ENCODE results near the gene PPP1R2.

PPP1R2 gene

DNA sequence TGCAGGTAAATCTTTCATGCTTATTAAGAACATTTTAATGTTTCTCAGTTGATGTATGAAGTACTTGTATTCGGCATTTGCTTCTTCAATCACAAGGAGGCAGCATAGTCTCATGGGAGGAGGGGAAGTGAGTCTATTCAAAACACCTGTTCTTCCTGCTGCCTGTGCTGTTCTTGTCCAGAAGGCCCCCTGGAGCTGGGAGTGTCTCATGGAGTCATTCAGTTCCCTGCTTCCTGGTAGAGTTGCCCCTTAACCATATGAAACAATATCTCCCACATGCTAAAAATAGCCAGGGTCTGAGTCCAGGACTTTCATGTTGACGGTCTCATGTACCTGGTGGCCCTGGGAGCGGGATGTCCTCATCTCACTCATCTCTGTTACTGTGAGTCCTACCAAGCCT, 15.5 kb upstream of the PPP1R2 start:
- H3K18ac ChIP-seq (ENCODE audit: low read length) = no peak overlapping the region
- H2BK5ac ChIP-seq (ENCODE audit: low read depth, low read length, poor library complexity) = no peak overlapping the region
- no peak overlapping the region for H4K91ac ChIP-seq (ENCODE audit: low read depth, low read length)
- no peak overlapping the region for H3K23ac ChIP-seq (ENCODE audit: low read length)
- peak in 1 of 2 donors; percentile 47 for DNase-seq
- H3K9ac ChIP-seq (ENCODE audit: low read length) = no peak overlapping the region
- WGBS (ENCODE audit: extremely low coverage, insufficient coverage, insufficient read length) = no CpG with 5 or more reads among the region's 3 CpGs
- no peak overlapping the region for H2BK120ac ChIP-seq (ENCODE audit: insufficient read depth, low read length, poor library complexity)
- no peaks in the 10 kb centered on the region for H3K9me3 ChIP-seq (ENCODE audit: insufficient read depth, low read depth, low read length)
- no peaks in the 10 kb centered on the region for H3K79me1 ChIP-seq (ENCODE audit: low read length)
- no peak overlapping the region for H4K12ac ChIP-seq (ENCODE audit: low read depth, low read length)
- peaks cover 0 to under 1% of the 10 kb centered on the region in 2 experiments for H3K4me1 ChIP-seq (ENCODE audit: control insufficient read depth in 1 of 2, insufficient read depth in 2 of 2, low read length in 2 of 2)
- H3K79me2 ChIP-seq (ENCODE audit: control insufficient read depth, insufficient read depth, low read length, poor library complexity) = no peaks in the 10 kb centered on the region
- no peak overlapping the region for H4K8ac ChIP-seq (ENCODE audit: low read depth, low read length)
- H2AK5ac ChIP-seq (ENCODE audit: low read length) = no peak overlapping the region
- no peak overlapping the region for H3K4ac ChIP-seq (ENCODE audit: low read depth, low read length)
- H3K27ac ChIP-seq (ENCODE audit: low read depth, low read length) = no peak overlapping the region
- H3K4me3 ChIP-seq (ENCODE audit: low read depth, low read length) = no peak overlapping the region
- no peak overlapping the region for H3K14ac ChIP-seq (ENCODE audit: low read length)
- no peaks in the 10 kb centered on the region for H3K27me3 ChIP-seq (ENCODE audit: insufficient read depth, low read length)
- H3K36me3 ChIP-seq (ENCODE audit: control insufficient read depth in 1 of 2, insufficient read depth in 2 of 2, low read length in 2 of 2) = no peaks in the 10 kb centered on the region
- H2BK12ac ChIP-seq (ENCODE audit: low read length) = no peak overlapping the region
- no peak overlapping the region for H3K4me2 ChIP-seq (ENCODE audit: low read length)
- H2AFZ ChIP-seq (ENCODE audit: insufficient read depth, low read length, poor library complexity) = no peak overlapping the region

- no peak overlapping the region for H2BK5ac ChIP-seq (ENCODE audit: low read depth, low read length, poor library complexity)
- H2AFZ ChIP-seq (ENCODE audit: insufficient read depth, low read length, poor library complexity) = no peak overlapping the region
- H3K18ac ChIP-seq (ENCODE audit: low read length) = no peak overlapping the region
- H3K9ac ChIP-seq (ENCODE audit: low read length) = no peak overlapping the region
- H3K4me1 ChIP-seq (ENCODE audit: control insufficient read depth in 1 of 2, insufficient read depth in 2 of 2, low read length in 2 of 2) = peaks cover 2 to 4% of the 10 kb centered on the region in 2 experiments
- H3K9me3 ChIP-seq (ENCODE audit: insufficient read depth, low read depth, low read length) = no peaks in the 10 kb centered on the region
- no peaks in the 10 kb centered on the region for H3K27me3 ChIP-seq (ENCODE audit: insufficient read depth, low read length)
- no peaks in the 10 kb centered on the region for H3K36me3 ChIP-seq (ENCODE audit: control insufficient read depth in 1 of 2, insufficient read depth in 2 of 2, low read length in 2 of 2)
- no peaks in the 10 kb centered on the region for H3K79me2 ChIP-seq (ENCODE audit: control insufficient read depth, insufficient read depth, low read length, poor library complexity)
- no peak overlapping the region for H2BK12ac ChIP-seq (ENCODE audit: low read length)
- no peak overlapping the region for H3K4me3 ChIP-seq (ENCODE audit: low read depth, low read length)
- no peak overlapping the region for H3K4ac ChIP-seq (ENCODE audit: low read depth, low read length)
- DNase-seq = no peak
- H3K27ac ChIP-seq (ENCODE audit: low read depth, low read length) = no peak overlapping the region
- no peaks in the 10 kb centered on the region for H3K79me1 ChIP-seq (ENCODE audit: low read length)
- H4K12ac ChIP-seq (ENCODE audit: low read depth, low read length) = no peak overlapping the region
- no peak overlapping the region for H4K8ac ChIP-seq (ENCODE audit: low read depth, low read length)
- WGBS (ENCODE audit: extremely low coverage, insufficient coverage, insufficient read length) = no CpG with 5 or more reads among the region's 4 CpGs
- H2BK120ac ChIP-seq (ENCODE audit: insufficient read depth, low read length, poor library complexity) = no peak overlapping the region
- H2AK5ac ChIP-seq (ENCODE audit: low read length) = no peak overlapping the region
- H3K4me2 ChIP-seq (ENCODE audit: low read length) = no peak overlapping the region
- no peak overlapping the region for H4K91ac ChIP-seq (ENCODE audit: low read depth, low read length)
- no peak overlapping the region for H3K23ac ChIP-seq (ENCODE audit: low read length)
- H3K14ac ChIP-seq (ENCODE audit: low read length) = no peak overlapping the region
Measured at GRCh38 chr3:195557322-195557721, 14.2 kb upstream of the PPP1R2 start.

DNA sequence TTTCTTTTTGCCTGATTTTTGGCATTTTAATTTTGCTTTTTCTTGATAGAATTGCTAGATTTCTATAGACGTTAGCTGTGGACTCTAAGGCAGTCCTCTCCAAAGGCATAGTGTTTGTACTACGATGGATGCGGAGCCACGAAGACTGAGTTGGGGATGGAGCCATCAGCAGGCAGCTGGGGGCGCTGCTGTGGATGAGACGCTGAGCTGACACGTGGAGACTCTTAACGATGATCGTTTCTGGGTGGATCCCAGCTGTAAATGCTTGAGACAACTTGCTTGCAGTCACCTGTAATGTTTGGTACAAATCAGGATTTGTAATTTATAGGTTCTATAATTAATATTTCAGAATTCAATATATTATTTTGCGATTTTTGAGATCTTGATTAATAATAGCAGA, 13.3 kb upstream of the PPP1R2 start:
- WGBS (ENCODE audit: extremely low coverage, insufficient coverage, insufficient read length) = no CpG with 5 or more reads among the region's 10 CpGs
- H3K4me3 ChIP-seq (ENCODE audit: low read depth, low read length) = no peak overlapping the region
- no peak overlapping the region for H2BK5ac ChIP-seq (ENCODE audit: low read depth, low read length, poor library complexity)
- H2BK12ac ChIP-seq (ENCODE audit: low read length) = no peak overlapping the region
- DNase-seq = peak in 1 of 2 donors; percentile 38
- H4K91ac ChIP-seq (ENCODE audit: low read depth, low read length) = no peak overlapping the region
- H3K27ac ChIP-seq (ENCODE audit: low read depth, low read length) = no peak overlapping the region
- H3K23ac ChIP-seq (ENCODE audit: low read length) = no peak overlapping the region
- no peaks in the 10 kb centered on the region for H3K27me3 ChIP-seq (ENCODE audit: insufficient read depth, low read length)
- H3K14ac ChIP-seq (ENCODE audit: low read length) = no peak overlapping the region
- no peak overlapping the region for H4K12ac ChIP-seq (ENCODE audit: low read depth, low read length)
- no peaks in the 10 kb centered on the region for H3K36me3 ChIP-seq (ENCODE audit: control insufficient read depth in 1 of 2, insufficient read depth in 2 of 2, low read length in 2 of 2)
- no peak overlapping the region for H3K4ac ChIP-seq (ENCODE audit: low read depth, low read length)
- no peak overlapping the region for H3K9ac ChIP-seq (ENCODE audit: low read length)
- no peak overlapping the region for H4K8ac ChIP-seq (ENCODE audit: low read depth, low read length)
- peaks cover 3% of the 10 kb centered on the region for H3K79me1 ChIP-seq (ENCODE audit: low read length)
- H2AFZ ChIP-seq (ENCODE audit: insufficient read depth, low read length, poor library complexity) = no peak overlapping the region
- no peaks in the 10 kb centered on the region for H3K79me2 ChIP-seq (ENCODE audit: control insufficient read depth, insufficient read depth, low read length, poor library complexity)
- H2BK120ac ChIP-seq (ENCODE audit: insufficient read depth, low read length, poor library complexity) = no peak overlapping the region
- H3K4me2 ChIP-seq (ENCODE audit: low read length) = no peak overlapping the region
- no peak overlapping the region for H2AK5ac ChIP-seq (ENCODE audit: low read length)
- H3K18ac ChIP-seq (ENCODE audit: low read length) = no peak overlapping the region
- no peaks in the 10 kb centered on the region for H3K9me3 ChIP-seq (ENCODE audit: insufficient read depth, low read depth, low read length)
- peaks cover 10 to 11% of the 10 kb centered on the region in 2 experiments for H3K4me1 ChIP-seq (ENCODE audit: control insufficient read depth in 1 of 2, insufficient read depth in 2 of 2, low read length in 2 of 2)

DNA sequence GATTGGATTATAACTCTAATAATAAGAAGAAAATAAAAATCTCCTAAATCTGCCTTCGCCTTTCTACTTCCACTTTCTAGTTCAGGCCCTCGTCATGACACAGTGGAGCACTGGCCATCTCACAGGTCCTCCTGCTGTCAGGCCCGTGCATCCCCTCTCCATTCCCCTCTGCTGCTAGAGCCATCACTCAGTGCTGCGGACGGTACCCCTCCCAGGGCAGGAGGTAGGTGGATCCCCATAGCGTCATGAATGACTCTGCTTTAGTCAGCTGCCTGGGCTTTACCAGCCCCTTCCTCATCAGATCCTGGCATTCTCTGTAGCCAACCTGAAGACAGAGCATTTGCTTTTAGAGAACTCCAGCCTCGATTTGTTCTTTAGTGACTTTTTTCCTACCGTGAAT, 12.0 kb upstream of the PPP1R2 start:
- no peaks in the 10 kb centered on the region for H3K36me3 ChIP-seq (ENCODE audit: control insufficient read depth in 1 of 2, insufficient read depth in 2 of 2, low read length in 2 of 2)
- no peak overlapping the region for H3K4me2 ChIP-seq (ENCODE audit: low read length)
- H4K91ac ChIP-seq (ENCODE audit: low read depth, low read length) = no peak overlapping the region
- H2BK5ac ChIP-seq (ENCODE audit: low read depth, low read length, poor library complexity) = no peak overlapping the region
- no peak overlapping the region for H4K8ac ChIP-seq (ENCODE audit: low read depth, low read length)
- no peak for DNase-seq
- H3K79me2 ChIP-seq (ENCODE audit: control insufficient read depth, insufficient read depth, low read length, poor library complexity) = no peaks in the 10 kb centered on the region
- no peak overlapping the region for H3K27ac ChIP-seq (ENCODE audit: low read depth, low read length)
- peaks cover 3% of the 10 kb centered on the region for H3K79me1 ChIP-seq (ENCODE audit: low read length)
- no peak overlapping the region for H3K4me3 ChIP-seq (ENCODE audit: low read depth, low read length)
- H4K12ac ChIP-seq (ENCODE audit: low read depth, low read length) = no peak overlapping the region
- H3K14ac ChIP-seq (ENCODE audit: low read length) = no peak overlapping the region
- H3K23ac ChIP-seq (ENCODE audit: low read length) = no peak overlapping the region
- no peaks in the 10 kb centered on the region for H3K9me3 ChIP-seq (ENCODE audit: insufficient read depth, low read depth, low read length)
- no peaks in the 10 kb centered on the region for H3K27me3 ChIP-seq (ENCODE audit: insufficient read depth, low read length)
- H3K18ac ChIP-seq (ENCODE audit: low read length) = no peak overlapping the region
- H3K9ac ChIP-seq (ENCODE audit: low read length) = no peak overlapping the region
- peaks cover 13 to 16% of the 10 kb centered on the region in 2 experiments for H3K4me1 ChIP-seq (ENCODE audit: control insufficient read depth in 1 of 2, insufficient read depth in 2 of 2, low read length in 2 of 2)
- H2BK120ac ChIP-seq (ENCODE audit: insufficient read depth, low read length, poor library complexity) = no peak overlapping the region
- H2AFZ ChIP-seq (ENCODE audit: insufficient read depth, low read length, poor library complexity) = no peak overlapping the region
- no peak overlapping the region for H2BK12ac ChIP-seq (ENCODE audit: low read length)
- H2AK5ac ChIP-seq (ENCODE audit: low read length) = no peak overlapping the region
- no CpG with 5 or more reads among the region's 8 CpGs for whole genome bisulfite sequencing (ENCODE audit: extremely low coverage, insufficient coverage, insufficient read length)
- H3K4ac ChIP-seq (ENCODE audit: low read depth, low read length) = no peak overlapping the region

Measured in trophoblast cell (in vitro differentiated cells and primary cell).